HFFc6 (cell line): ENCODE data around the gene GNA12. TPM values are rescaled to one million over a fixed set of nuclear protein-coding genes. Genes with fewer than 3 reads are reported as not detected.

Experiments used
- DNase-seq: peaks from one replicate; pipeline ENCODE4 v3.0.0-alpha.2; 2018
- H3K27ac Mint-ChIP-seq: 2 replicates; pipeline ENCODE4 v1.8.0; 2020; ENCODE audit warnings: mild to moderate bottlenecking, mixed read lengths
- H3K27me3 Mint-ChIP-seq: 2 replicates; pipeline ENCODE4 v1.8.0; 2021; ENCODE audit warnings: mild to moderate bottlenecking, moderate library complexity, mixed read lengths; ENCODE audit not compliant: insufficient read depth
- H3K36me3 Mint-ChIP-seq: 2 replicates; pipeline ENCODE4 v1.8.0; 2021; ENCODE audit warnings: low read depth, mixed read lengths
- H3K4me1 Mint-ChIP-seq: 2 replicates; pipeline ENCODE4 v1.8.0; 2020; ENCODE audit warnings: low read depth, mixed read lengths
- H3K4me3 Mint-ChIP-seq: 2 replicates; pipeline ENCODE4 v1.8.0; 2020; ENCODE audit warnings: mild to moderate bottlenecking, moderate library complexity, mixed read lengths
- H3K9me3 Mint-ChIP-seq: 2 replicates; pipeline ENCODE4 v1.8.0; 2020; ENCODE audit warnings: mild to moderate bottlenecking, mixed read lengths
- total RNA-seq, 6 experiments: library from RNA; stranded (reverse); fragmentation: NEBNext Ultra II Directional; extraction: Animal tissue kit (Norgen Biotek cat#: 25700); gene quantifications; 2 replicates in 1 of 6; 3 replicates in 5 of 6; pipeline ENCODE4 v1.2.3, GENCODE V29; 2021
- TF ChIP-seq, protein P1 (sequence below): fragments of 200-600 bp; sonication (generic); IDR thresholded peaks from 2 replicates; pipeline ENCODE4 v1.5.0; 2021; ENCODE audit warnings: antibody characterized with exemption, mild to moderate bottlenecking

The GNA12 gene
- total RNA-seq, 6 experiments from 2014 or later: 52.9 to 61.9 (median 57.6) TPM

DNA sequence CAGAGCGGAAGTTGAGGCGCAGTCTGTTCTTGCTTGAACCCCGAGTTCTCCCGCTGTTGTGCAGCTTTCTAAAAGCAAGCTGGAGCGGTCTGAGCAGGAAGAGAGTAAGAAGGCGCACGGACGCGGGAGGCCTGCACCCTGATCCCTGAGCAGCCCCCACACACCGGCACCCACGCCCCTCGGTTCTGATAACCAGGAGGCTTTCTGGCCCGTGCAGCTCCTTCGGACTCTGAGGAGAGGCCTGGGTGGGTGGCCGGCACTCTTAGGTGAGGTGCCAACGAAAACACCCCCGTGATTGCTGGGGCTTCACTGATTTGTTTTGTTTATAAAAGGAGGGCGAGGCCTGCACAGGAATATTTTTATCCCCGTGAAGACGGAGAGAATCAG lies 127.2 kb downstream of the GNA12 start:
- Mint-ChIP-seq H3K27me3 (peaks cover 10% of the 10 kb centered on the region), H3K4me1 (peaks cover 29% of the 10 kb centered on the region), H3K4me3 (no peak overlapping the region), H3K27ac (no peak overlapping the region), H3K36me3 (peaks cover 43% of the 10 kb centered on the region), H3K9me3 (no peaks in the 10 kb centered on the region)
- no peak for DNase-seq
- TF ChIP-seq, protein P1, sequence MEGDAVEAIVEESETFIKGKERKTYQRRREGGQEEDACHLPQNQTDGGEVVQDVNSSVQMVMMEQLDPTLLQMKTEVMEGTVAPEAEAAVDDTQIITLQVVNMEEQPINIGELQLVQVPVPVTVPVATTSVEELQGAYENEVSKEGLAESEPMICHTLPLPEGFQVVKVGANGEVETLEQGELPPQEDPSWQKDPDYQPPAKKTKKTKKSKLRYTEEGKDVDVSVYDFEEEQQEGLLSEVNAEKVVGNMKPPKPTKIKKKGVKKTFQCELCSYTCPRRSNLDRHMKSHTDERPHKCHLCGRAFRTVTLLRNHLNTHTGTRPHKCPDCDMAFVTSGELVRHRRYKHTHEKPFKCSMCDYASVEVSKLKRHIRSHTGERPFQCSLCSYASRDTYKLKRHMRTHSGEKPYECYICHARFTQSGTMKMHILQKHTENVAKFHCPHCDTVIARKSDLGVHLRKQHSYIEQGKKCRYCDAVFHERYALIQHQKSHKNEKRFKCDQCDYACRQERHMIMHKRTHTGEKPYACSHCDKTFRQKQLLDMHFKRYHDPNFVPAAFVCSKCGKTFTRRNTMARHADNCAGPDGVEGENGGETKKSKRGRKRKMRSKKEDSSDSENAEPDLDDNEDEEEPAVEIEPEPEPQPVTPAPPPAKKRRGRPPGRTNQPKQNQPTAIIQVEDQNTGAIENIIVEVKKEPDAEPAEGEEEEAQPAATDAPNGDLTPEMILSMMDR: no peak

DNA sequence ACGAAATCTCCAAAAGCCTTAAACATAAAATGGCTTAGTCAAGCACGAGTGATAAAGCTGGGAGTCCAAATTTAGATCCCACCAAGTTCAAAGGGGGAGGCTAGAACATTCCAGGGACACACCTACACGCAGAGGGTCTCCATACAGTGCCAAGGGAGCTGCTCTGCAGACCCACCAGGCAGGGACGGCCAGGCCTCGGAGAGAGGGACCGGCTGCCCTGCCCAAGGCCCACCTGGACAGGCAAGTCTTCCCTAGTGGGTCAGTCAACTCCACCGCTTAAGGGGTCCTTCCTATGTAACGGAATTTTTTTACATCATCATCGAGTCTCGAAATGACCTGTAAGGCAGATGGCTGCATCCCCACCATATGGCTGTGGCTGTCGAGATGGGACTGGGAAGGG lies 127.6 kb downstream of the GNA12 start:
- Mint-ChIP-seq H3K4me1 (peaks cover 29% of the 10 kb centered on the region), H3K4me3 (0 out of 2 replicates have a peak overlapping the region, but pooled peaks have one; percentile 26), H3K36me3 (peaks cover 43% of the 10 kb centered on the region), H3K27ac (peak overlapping the region; percentile 53), H3K27me3 (peaks cover 10% of the 10 kb centered on the region), H3K9me3 (no peaks in the 10 kb centered on the region)
- DNase-seq: no peak
- TF ChIP-seq, protein P1: no peak

DNA sequence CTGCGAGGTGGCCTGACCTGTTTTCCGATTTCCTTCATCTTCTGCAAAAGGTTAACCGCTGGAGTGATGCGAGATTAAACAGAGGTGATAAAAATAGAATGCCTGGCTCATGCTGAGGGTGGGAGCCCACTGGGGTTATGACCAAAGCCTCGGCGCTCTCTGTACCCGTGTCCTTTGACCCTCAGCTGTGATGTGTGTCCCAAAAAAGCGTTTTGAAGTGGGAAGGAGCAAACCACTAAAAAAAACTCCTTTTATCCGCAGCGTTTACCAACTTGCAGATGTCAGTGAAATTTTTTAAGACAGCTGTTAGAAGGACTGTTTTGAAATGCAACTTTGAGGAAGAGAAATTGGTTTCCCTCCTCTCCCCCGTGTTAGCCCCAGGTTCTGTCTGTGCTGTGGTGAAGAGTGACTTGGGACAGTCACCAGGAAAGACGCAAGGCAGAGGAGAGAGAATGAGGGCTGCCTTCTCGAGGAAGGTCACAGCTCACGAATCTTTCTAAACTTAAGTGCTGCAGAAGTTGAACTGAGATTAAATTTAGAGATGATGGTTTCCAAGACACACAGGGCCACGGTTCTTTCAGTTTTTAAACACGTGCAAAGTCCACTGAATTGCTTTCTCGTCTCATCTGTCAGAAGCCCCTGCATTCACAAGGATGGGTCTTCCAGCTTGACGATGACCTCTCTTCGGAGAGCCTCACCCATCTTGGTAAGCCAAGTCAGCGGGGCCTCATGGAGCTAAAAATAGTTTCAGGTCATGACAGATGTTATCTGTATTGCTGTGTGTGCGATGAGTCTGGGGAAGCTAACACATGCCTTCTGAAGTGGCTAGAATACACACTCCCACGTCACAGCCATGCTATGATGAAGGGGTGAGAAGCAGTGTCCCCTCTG lies 128.5 kb downstream of the GNA12 start:
- H3K4me1 Mint-ChIP-seq: peaks cover 34% of the 10 kb centered on the region
- peak; percentile 9 for DNase-seq
- peaks cover 41% of the 10 kb centered on the region for H3K36me3 Mint-ChIP-seq
- H3K27me3 Mint-ChIP-seq: peaks cover 10% of the 10 kb centered on the region
- no peak overlapping the region for H3K4me3 Mint-ChIP-seq
- TF ChIP-seq, protein P1: no peak
- H3K9me3 Mint-ChIP-seq: no peaks in the 10 kb centered on the region
- H3K27ac Mint-ChIP-seq: peak overlapping the region; percentile 53

DNA sequence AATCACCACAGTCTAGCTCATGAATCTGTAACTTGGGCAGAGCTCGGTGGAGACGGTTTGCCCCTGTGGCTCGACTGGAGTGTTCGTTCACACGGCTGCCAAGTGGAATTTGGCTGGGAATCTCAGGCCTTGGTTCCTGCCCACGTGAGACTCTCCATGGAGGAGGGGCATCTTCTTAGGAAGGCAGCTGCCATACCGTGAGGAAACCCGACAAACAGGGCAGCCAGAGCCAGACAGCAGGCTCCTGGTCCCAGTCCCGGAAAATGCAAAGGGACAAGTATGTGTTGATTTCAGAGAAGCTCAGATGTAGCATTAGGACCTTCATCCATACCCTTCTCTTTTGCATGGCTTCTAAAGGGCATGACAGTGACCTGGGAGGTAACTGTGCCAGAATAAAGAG lies 129.5 kb downstream of the GNA12 start:
- peaks cover 35% of the 10 kb centered on the region for H3K36me3 Mint-ChIP-seq
- H3K27me3 Mint-ChIP-seq: peaks cover 8% of the 10 kb centered on the region
- no peak overlapping the region for H3K27ac Mint-ChIP-seq
- peaks cover 34% of the 10 kb centered on the region for H3K4me1 Mint-ChIP-seq
- no peak for DNase-seq
- no peak overlapping the region for H3K4me3 Mint-ChIP-seq
- no peaks in the 10 kb centered on the region for H3K9me3 Mint-ChIP-seq
- TF ChIP-seq, protein P1: no peak

DNA sequence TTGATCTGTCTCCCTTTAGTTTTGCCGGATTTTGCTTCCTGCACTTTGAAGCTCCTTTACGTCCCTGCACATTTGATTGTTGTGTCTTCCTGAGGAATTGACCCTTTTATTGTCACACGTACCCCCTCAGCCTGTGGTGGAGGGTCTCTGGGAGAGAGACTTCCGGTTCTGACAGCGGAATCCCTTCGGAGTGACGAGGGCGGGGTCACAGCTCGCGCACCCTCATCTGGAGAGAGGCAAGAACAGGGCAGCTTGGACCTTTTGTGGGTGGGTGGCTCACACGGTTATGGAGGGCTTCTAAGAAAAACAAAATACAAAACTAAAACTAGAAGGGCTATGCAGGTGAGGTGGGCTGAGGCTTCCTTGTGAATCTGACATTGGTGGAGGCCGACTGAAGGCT lies 130.1 kb downstream of the GNA12 start:
- Mint-ChIP-seq H3K4me1 (peaks cover 34% of the 10 kb centered on the region), H3K36me3 (peaks cover 35% of the 10 kb centered on the region), H3K4me3 (no peak overlapping the region), H3K27me3 (peaks cover 6% of the 10 kb centered on the region), H3K27ac (no peak overlapping the region), H3K9me3 (no peaks in the 10 kb centered on the region)
- no peak for DNase-seq
- TF ChIP-seq, protein P1: no peak
